ENCODE measurements around the gene CSMD2. TPM values are rescaled to one million over a fixed set of nuclear protein-coding genes. Genes with fewer than 3 reads are reported as not detected.

Gene CSMD2
- total RNA-seq, 2 experiments from 2014 or later = not detected

DNA sequence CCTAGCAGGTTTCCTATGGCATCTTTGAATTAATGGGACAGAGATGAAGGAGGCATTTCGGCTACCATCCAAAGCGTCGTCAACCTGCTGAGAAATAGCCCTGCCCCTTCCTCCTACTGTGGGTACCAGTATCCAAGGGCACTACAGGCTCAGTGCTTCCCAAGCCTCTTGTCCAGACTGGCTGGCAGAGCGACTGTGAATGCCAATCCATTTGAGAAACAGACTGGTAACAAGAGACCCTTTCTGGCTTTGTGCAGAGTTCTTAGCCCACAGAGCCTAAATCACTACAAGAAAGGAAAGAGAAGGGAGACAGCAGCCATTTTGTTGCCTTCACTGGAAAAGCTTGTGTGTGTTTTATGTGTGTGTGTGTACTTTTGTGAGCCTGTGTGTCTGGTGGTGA is 185.7 kb downstream of the CSMD2 start:
- ChIA-PET CTCF (no interaction called here), POLR2A (no interaction called here)
- Histone ChIP-seq H3K4me3 (ENCODE audit: low read length) (no peak overlapping the region), H3K36me3 (ENCODE audit: insufficient read depth, low read length) (no peaks in the 10 kb centered on the region), H3K27me3 (ENCODE audit: control insufficient read depth in 1 of 2, insufficient read depth in 2 of 2, low read length in 2 of 2) (peaks cover 3 to 6% of the 10 kb centered on the region in 2 experiments), H3K4me1 (ENCODE audit: insufficient read depth, low read length) (no peaks in the 10 kb centered on the region), H3K27ac (ENCODE audit: low read depth in 1 of 2, low read length in 2 of 2) (no peak overlapping the region), H3K9me3 (ENCODE audit: control insufficient read depth in 1 of 2, insufficient read depth in 1 of 2, low read length in 2 of 2) (no peaks in the 10 kb centered on the region)
- H3K27me3 Mint-ChIP-seq = peaks cover 37% of the 10 kb centered on the region
- H3K36me3 Mint-ChIP-seq (ENCODE audit: low read depth) = no peaks in the 10 kb centered on the region
- H3K4me3 Mint-ChIP-seq = no peak overlapping the region
- ATAC-seq (ENCODE audit: poor library complexity) (no peak), DNase-seq (no peak)
- no peaks in the 10 kb centered on the region for H3K9me3 Mint-ChIP-seq
- TF ChIP-seq, protein P1, sequence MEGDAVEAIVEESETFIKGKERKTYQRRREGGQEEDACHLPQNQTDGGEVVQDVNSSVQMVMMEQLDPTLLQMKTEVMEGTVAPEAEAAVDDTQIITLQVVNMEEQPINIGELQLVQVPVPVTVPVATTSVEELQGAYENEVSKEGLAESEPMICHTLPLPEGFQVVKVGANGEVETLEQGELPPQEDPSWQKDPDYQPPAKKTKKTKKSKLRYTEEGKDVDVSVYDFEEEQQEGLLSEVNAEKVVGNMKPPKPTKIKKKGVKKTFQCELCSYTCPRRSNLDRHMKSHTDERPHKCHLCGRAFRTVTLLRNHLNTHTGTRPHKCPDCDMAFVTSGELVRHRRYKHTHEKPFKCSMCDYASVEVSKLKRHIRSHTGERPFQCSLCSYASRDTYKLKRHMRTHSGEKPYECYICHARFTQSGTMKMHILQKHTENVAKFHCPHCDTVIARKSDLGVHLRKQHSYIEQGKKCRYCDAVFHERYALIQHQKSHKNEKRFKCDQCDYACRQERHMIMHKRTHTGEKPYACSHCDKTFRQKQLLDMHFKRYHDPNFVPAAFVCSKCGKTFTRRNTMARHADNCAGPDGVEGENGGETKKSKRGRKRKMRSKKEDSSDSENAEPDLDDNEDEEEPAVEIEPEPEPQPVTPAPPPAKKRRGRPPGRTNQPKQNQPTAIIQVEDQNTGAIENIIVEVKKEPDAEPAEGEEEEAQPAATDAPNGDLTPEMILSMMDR (IDR thresholded peaks at IDR 0.05) = no peak
- no peak overlapping the region for H3K27ac Mint-ChIP-seq
- H3K4me1 Mint-ChIP-seq (ENCODE audit: low read depth) = no peaks in the 10 kb centered on the region
- intact Hi-C loops (cut with DNase I, micrococcal nuclease) = no loop called here

DNA sequence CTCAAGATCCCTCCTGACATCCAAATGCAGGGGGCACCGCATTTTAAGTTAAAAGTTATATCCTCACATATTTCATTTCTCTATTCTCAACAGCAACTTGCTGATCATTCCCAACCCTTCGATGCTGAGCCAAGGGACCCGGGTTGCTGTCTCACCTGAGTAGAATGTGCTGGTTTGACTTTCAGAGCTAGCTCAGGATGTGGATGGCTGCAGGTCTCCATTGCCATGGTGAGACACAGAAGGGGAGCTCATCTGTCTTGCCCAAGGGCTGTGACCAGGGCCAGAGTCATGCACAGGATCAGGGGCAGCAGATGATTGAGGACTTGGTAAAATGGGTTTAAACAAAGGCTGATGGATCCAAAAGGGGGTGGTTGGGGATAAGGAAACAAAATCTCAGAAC is 189.1 kb downstream of the CSMD2 start:
- no peaks in the 10 kb centered on the region for H3K36me3 ChIP-seq (ENCODE audit: insufficient read depth, low read length)
- Mint-ChIP-seq H3K36me3 (ENCODE audit: low read depth) (no peaks in the 10 kb centered on the region), H3K9me3 (no peaks in the 10 kb centered on the region), H3K27me3 (peaks cover 21% of the 10 kb centered on the region), H3K27ac (no peak overlapping the region), H3K4me3 (no peak overlapping the region), H3K4me1 (ENCODE audit: low read depth) (no peaks in the 10 kb centered on the region)
- no peak overlapping the region for H3K4me3 ChIP-seq (ENCODE audit: low read length)
- H3K9me3 ChIP-seq (ENCODE audit: control insufficient read depth in 1 of 2, insufficient read depth in 1 of 2, low read length in 2 of 2) = no peaks in the 10 kb centered on the region
- no peak overlapping the region for H3K27ac ChIP-seq (ENCODE audit: low read depth in 1 of 2, low read length in 2 of 2)
- ATAC-seq (ENCODE audit: poor library complexity) = no peak
- ChIA-PET POLR2A (no interaction called here), CTCF (no interaction called here)
- no peak for DNase-seq
- intact Hi-C loops (cut with DNase I, micrococcal nuclease) = no loop called here
- peaks cover 0 to 6% of the 10 kb centered on the region in 2 experiments for H3K27me3 ChIP-seq (ENCODE audit: control insufficient read depth in 1 of 2, insufficient read depth in 2 of 2, low read length in 2 of 2)
- H3K4me1 ChIP-seq (ENCODE audit: insufficient read depth, low read length) = no peaks in the 10 kb centered on the region
- TF ChIP-seq, protein P1 (IDR thresholded peaks at IDR 0.05) = no peak

DNA sequence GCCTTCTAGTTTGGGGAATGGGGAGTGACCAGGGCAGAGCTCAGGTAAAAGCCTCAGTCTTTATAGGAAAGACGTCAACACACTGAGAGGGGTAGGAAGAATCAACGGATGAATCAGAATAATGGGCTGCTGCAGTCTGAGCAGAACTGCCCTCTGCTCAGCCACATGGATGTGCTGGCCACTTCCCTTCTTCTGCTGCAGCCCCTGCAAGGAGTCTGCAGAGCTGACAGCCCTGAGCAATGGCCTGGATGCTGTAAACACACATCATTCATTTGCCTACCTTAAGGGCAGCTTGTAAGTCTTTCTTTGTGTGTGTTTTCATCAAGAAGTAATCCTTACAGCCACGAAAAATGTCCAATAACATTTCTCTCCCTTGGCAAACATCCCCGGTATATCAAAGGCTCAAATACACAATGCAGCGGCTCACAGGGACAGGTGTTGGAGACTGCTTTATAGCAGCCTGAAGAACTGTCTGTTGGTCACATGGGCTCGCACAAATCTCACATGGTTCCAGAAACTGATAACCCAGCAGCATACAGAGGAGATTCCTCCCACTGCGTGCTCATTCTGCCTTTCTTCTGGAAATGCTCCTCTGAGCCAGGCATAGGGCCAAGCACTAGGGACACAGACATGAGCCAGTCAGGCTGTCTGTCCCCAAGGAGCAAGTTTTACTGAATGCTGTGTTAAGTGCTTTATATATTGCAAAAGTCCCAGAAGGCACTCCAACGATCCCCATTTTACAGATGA is 191.1 kb downstream of the CSMD2 start:
- ChIA-PET POLR2A (no interaction called here), CTCF (no interaction called here)
- Histone ChIP-seq H3K27me3 (ENCODE audit: control insufficient read depth in 1 of 2, insufficient read depth in 2 of 2, low read length in 2 of 2) (peaks cover 0 to 6% of the 10 kb centered on the region in 2 experiments), H3K9me3 (ENCODE audit: control insufficient read depth in 1 of 2, insufficient read depth in 1 of 2, low read length in 2 of 2) (no peaks in the 10 kb centered on the region), H3K36me3 (ENCODE audit: insufficient read depth, low read length) (no peaks in the 10 kb centered on the region), H3K4me1 (ENCODE audit: insufficient read depth, low read length) (no peaks in the 10 kb centered on the region), H3K27ac (ENCODE audit: low read depth in 1 of 2, low read length in 2 of 2) (no peak overlapping the region), H3K4me3 (ENCODE audit: low read length) (no peak overlapping the region)
- peaks cover 15% of the 10 kb centered on the region for H3K27me3 Mint-ChIP-seq
- no peak for ATAC-seq (ENCODE audit: poor library complexity)
- H3K36me3 Mint-ChIP-seq (ENCODE audit: low read depth) = no peaks in the 10 kb centered on the region
- intact Hi-C loops (cut with DNase I, micrococcal nuclease) = no loop called here
- TF ChIP-seq, protein P1 (IDR thresholded peaks at IDR 0.05) = no peak
- no peaks in the 10 kb centered on the region for H3K4me1 Mint-ChIP-seq (ENCODE audit: low read depth)
- no peak for DNase-seq
- no peak overlapping the region for H3K4me3 Mint-ChIP-seq
- no peaks in the 10 kb centered on the region for H3K9me3 Mint-ChIP-seq
- H3K27ac Mint-ChIP-seq = no peak overlapping the region

All from CD4-positive, alpha-beta T cell (primary cell).